Progenitor cell of endocrine pancreas (in vitro differentiated cells): Measurements from ENCODE around the gene PITX2. TPM values are rescaled to one million over a fixed set of nuclear protein-coding genes. Genes with fewer than 3 reads are reported as not detected.

Experiments
- DNase-seq: peaks from one replicate; pipeline ENCODE4 v3.0.0; 2021; ENCODE audit warnings: low spot score; ENCODE audit not compliant: unreplicated experiment
- H3K27ac Mint-ChIP-seq: 2 replicates; pipeline ENCODE4 v1.8.0; 2021; ENCODE audit warnings: mild to moderate bottlenecking, moderate library complexity, mixed read lengths
- H3K27me3 Mint-ChIP-seq: 2 replicates; pipeline ENCODE4 v1.8.0; 2021; ENCODE audit warnings: mixed read lengths
- H3K36me3 Mint-ChIP-seq: 2 replicates; pipeline ENCODE4 v1.8.0; 2022; ENCODE audit warnings: mixed read lengths; ENCODE audit not compliant: insufficient read depth
- H3K4me1 Mint-ChIP-seq: 2 replicates; pipeline ENCODE4 v1.8.0; 2021; ENCODE audit warnings: low read depth, mixed read lengths
- H3K4me3 Mint-ChIP-seq: 2 replicates; pipeline ENCODE4 v1.8.0; 2021; ENCODE audit warnings: low read depth, mild to moderate bottlenecking, moderate library complexity, mixed read lengths
- H3K9me3 Mint-ChIP-seq: 2 replicates; pipeline ENCODE4 v1.8.0; 2021; ENCODE audit warnings: low read depth, mixed read lengths
- total RNA-seq: library from RNA; stranded (reverse); gene quantifications from 2 replicates; pipeline ENCODE4 v1.2.1, GENCODE V29; 2021
- TF ChIP-seq, protein P1 (sequence below): fragments of 200-600 bp; sonication (generic); IDR thresholded peaks from one replicate; pipeline ENCODE4 v1.5.0; 2021; ENCODE audit warnings: antibody characterized with exemption, mild to moderate bottlenecking; ENCODE audit not compliant: unreplicated experiment

Gene PITX2
- total RNA-seq, 1 donor from 2014 or later = 5.3 TPM

- peak overlapping the region; percentile 91 for H3K27ac Mint-ChIP-seq
- TF ChIP-seq, protein P1, sequence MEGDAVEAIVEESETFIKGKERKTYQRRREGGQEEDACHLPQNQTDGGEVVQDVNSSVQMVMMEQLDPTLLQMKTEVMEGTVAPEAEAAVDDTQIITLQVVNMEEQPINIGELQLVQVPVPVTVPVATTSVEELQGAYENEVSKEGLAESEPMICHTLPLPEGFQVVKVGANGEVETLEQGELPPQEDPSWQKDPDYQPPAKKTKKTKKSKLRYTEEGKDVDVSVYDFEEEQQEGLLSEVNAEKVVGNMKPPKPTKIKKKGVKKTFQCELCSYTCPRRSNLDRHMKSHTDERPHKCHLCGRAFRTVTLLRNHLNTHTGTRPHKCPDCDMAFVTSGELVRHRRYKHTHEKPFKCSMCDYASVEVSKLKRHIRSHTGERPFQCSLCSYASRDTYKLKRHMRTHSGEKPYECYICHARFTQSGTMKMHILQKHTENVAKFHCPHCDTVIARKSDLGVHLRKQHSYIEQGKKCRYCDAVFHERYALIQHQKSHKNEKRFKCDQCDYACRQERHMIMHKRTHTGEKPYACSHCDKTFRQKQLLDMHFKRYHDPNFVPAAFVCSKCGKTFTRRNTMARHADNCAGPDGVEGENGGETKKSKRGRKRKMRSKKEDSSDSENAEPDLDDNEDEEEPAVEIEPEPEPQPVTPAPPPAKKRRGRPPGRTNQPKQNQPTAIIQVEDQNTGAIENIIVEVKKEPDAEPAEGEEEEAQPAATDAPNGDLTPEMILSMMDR = no peak
- peak overlapping the region; percentile 67 for H3K4me3 Mint-ChIP-seq
- DNase-seq = no peak
- peaks cover 75% of the 10 kb centered on the region for H3K27me3 Mint-ChIP-seq
- peaks cover 19% of the 10 kb centered on the region for H3K4me1 Mint-ChIP-seq
- H3K9me3 Mint-ChIP-seq = no peaks in the 10 kb centered on the region
- no peaks in the 10 kb centered on the region for H3K36me3 Mint-ChIP-seq
Observed at GRCh38 chr4:110614976-110615352, 7.9 kb downstream of the PITX2 start.

DNA sequence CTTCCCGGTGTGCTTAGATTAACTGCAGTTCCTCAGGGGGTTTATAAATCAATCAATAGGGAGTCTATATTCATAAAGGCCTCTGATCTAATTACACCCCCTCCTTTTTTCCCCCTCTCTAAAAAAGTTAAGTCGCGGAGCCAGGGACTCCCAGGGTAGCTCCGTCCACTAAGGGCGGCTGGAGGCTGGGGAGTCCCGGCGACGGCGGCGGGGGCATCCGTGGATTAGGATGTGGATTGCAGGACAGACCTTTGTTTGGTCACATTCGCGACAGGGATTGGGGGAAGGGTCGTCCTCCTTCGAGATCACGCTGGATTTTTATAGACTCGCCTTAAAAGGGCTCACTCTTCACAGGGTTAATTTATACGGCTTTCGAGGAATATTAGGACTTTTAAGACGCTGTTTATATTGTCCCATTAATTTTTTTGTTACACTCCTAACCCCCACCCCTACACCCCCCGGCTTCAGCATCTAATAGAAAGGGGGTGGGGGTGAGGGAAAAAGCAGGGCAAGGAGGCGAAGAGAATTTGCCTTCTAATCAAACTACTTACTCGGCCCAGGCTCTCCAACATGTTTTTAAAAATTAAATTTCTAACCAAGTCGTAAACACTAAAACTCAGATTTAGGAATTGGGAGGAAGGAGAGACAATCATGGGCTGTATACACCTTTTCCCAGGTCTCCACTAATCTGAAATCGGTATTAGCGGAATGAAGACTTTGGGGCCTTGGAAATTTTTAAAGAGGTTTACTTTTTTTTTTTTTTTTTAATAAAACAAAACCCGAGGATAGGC, 8.5 kb downstream of the PITX2 start:
- Mint-ChIP-seq H3K27me3 (peaks cover 69% of the 10 kb centered on the region), H3K9me3 (no peaks in the 10 kb centered on the region), H3K4me1 (peaks cover 20% of the 10 kb centered on the region), H3K27ac (peak overlapping the region; percentile 88), H3K4me3 (peak overlapping the region; percentile 50), H3K36me3 (no peaks in the 10 kb centered on the region)
- no peak for DNase-seq
- TF ChIP-seq, protein P1 = no peak

DNA sequence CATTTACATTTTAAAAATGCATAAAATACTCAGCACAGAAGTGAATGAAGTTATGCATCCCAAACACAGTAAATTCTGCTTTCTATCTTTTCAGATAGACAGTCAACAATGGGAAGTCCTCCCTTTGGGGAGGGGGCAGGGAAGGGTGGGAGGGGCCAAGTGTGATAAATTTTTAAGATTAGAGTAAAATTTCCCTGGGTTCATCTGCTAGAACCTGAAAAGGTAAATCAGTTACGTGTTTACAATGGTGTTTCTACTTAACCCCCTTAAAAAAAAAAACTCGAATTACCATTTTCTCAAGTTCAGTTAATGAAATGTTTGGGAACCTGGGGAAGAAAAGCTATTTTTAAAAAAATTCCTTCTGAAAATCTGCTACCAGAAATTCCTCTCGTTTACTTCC, 9.1 kb downstream of the PITX2 start:
- no peak overlapping the region for H3K27ac Mint-ChIP-seq
- no peaks in the 10 kb centered on the region for H3K9me3 Mint-ChIP-seq
- TF ChIP-seq, protein P1 = no peak
- no peak overlapping the region for H3K4me3 Mint-ChIP-seq
- H3K4me1 Mint-ChIP-seq = peaks cover 25% of the 10 kb centered on the region
- DNase-seq = no peak
- peaks cover 63% of the 10 kb centered on the region for H3K27me3 Mint-ChIP-seq
- H3K36me3 Mint-ChIP-seq = no peaks in the 10 kb centered on the region

DNA sequence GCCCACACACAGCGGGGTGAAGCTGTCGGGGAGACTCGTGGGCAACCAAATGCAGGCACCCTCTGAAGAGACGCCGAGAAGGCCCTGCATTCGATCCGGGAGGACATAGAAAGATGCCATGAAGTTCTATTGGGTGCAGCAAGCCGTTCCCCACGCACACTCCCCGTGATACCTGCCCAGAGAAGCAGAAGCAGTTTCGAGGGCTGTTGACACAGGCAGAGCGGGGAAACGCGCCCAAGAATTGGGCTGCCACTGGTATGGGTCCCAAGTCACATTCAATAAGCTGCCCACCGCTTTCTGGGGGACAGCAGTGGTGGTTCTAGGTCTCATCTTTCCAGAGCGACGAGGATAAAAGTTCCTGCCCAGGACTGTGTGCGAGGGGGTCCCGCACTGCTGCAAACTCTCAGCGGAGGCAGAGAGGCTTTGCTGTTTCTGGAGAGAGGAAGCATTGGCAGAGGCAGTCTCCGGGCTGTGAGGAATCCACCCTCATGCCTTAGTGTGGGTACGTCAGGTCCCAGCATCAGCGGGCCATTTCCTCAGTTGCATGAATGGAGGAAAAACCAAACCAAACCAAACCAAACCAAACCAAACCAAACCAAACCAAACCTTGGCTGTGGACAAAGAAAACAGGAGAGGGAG, 10.1 kb downstream of the PITX2 start:
- Mint-ChIP-seq H3K27me3 (peaks cover 53% of the 10 kb centered on the region), H3K36me3 (no peaks in the 10 kb centered on the region), H3K27ac (peak overlapping the region; percentile 78), H3K4me1 (peaks cover 22% of the 10 kb centered on the region), H3K4me3 (no peak overlapping the region), H3K9me3 (no peaks in the 10 kb centered on the region)
- TF ChIP-seq, protein P1 = no peak
- DNase-seq = no peak

GRCh38 chr4:110611968-110612447, 10.9 kb downstream of the PITX2 start:
- Mint-ChIP-seq H3K4me3 (no peak overlapping the region), H3K9me3 (no peaks in the 10 kb centered on the region), H3K4me1 (peaks cover 22% of the 10 kb centered on the region), H3K27ac (no peak overlapping the region), H3K36me3 (no peaks in the 10 kb centered on the region), H3K27me3 (peaks cover 47% of the 10 kb centered on the region)
- TF ChIP-seq, protein P1 = no peak
- no peak for DNase-seq
